PFSK-1 (cell line): ENCODE data around the gene STK38L.

Source experiments
- REST ChIP-seq, 2 experiments: IDR thresholded peaks; 2 replicates each; pipeline versions ENCODE4 v1.6.1 to v1.8.0; 2011 to 2012; ENCODE audit warnings: low read depth in 2 of 2, low read length in 2 of 2, control low read depth in 1 of 2, inconsistent platforms in 1 of 2, mild to moderate bottlenecking in 1 of 2, moderate library complexity in 1 of 2; ENCODE audit not compliant: insufficient read depth in 1 of 2
- SIN3A ChIP-seq: IDR thresholded peaks from 2 replicates; pipeline ENCODE4 v1.6.1; 2012; ENCODE audit warnings: mild to moderate bottlenecking, low read length, moderate library complexity, borderline replicate concordance; ENCODE audit not compliant: insufficient read depth
- TAF1 ChIP-seq: IDR thresholded peaks from 2 replicates; pipeline ENCODE4 v1.6.1; 2012; ENCODE audit warnings: low read length, control low read depth, borderline replicate concordance; ENCODE audit not compliant: insufficient read depth

DNA sequence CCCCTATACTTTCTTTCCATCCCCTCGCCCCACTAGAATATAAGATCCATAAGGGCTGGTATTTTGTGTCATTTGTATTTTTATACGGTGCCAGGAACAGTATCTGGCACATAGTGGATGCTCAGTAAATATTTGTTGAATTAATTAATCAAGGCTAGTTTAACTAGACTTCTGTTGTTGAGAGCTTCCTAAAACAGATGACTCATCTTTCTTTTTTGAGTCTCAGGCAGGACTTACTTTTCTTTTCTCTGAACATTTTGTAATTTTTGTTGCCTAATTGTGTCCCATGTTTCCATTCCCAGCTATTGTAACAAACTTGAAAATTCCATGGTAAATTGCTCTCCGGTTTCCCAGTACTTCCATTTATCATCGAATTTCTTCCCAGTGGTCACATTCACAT is 16.7 kb downstream of the STK38L start:
- no peak for TF ChIP-seq TAF1
- TF ChIP-seq SIN3A = no peak
- no peak for TF ChIP-seq REST (IDR thresholded peaks at IDR 0.05; ENCODE audit: insufficient read depth in 1 of 2, low read depth in 2 of 2, low read length in 2 of 2)
